Measurements from ENCODE around the gene CWF19L1.

CWF19L1 gene

DNA sequence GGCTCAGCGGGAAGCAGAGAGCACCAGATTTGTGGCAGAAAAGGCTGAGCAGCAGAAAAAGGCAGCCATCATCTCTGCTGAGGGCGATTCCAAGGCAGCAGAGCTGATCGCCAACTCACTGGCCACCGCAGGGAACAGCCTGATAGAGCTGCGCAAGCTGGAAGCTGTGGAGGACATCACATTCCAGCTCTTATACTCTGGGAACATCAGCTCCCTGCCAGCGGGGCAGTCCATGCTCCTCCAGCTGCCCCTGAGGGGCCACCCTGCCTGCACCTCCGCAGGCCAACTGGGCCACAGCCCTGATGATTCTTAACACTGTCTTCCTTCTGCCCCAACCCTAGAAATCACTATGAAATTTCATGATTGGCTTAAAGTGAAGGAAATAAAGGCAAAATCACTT lies 18.6 kb downstream of the CWF19L1 start:
- no peak for DNase-seq

- no peak for DNase-seq
Observed at GRCh38 chr10:100245484-100246220, 21.8 kb downstream of the CWF19L1 start.

DNA sequence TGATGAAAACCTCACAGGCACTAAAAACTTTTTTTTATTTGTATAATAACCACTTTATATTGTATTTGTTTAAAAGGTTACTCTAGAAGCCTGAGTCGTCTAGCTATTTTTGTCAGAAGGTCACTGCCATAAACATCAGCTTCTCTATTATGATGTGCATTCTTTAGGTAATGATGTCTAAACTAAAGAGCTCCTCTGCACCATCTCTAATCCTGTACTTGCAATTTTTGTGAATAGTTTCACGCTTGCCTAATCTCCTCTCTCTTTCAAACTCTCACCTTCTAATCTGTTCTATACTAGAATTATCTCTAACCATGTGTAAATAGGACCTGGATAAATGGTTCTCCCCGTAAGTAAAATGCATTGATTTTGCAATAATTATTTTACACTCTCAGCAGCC lies 27.6 kb downstream of the CWF19L1 start:
- no peak for DNase-seq

GRCh38 chr10:100238429-100238828 lies 29.0 kb downstream of the CWF19L1 start:
- DNase-seq, result no peak

- DNase-seq, result no peak
Observed at GRCh38 chr10:100232101-100232500, 35.3 kb downstream of the CWF19L1 start.

- no peak for DNase-seq
Observed at GRCh38 chr10:100229819-100230422, 37.5 kb downstream of the CWF19L1 start.

DNA sequence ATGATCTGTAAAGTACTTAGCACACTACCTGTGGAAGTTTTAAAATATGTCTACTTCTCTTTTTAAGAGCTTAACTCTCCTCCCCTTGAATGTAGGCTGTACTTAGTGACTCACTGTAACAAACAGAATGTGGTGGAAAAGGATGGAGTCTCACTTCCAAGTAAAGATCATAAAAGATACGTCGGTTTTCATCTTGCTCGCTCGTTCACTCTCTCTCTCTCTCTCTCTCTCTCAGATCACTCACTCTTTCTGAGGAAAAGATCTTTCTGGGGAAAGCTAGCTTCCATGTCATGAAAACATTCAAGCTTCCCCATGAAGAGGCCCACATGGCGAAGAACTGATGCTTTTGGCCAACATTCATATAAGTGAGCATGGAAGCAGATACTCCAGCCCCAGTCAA lies 43.6 kb downstream of the CWF19L1 start:
- no peak for DNase-seq

- DNase-seq, result no peak
Observed at GRCh38 chr10:100222529-100222928, 44.9 kb downstream of the CWF19L1 start.

DNA sequence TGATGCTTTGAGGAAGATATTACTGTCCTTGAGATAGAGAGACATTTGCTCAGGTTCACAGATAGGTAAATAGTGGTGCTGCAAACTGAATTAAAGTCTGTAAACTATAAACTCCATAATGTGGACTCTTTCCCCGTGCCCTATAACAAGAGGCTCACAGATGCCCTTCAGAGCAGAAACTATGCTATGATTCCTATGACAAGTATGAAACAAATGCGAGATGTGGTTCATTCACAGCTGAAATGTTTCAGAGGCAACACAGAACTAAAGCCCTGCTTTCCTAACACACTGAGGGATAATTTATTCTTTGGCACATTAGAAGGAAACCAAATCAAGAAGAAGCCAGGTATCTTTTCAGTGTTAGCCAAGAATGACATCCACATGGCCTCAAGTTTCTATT lies 51.4 kb downstream of the CWF19L1 start:
- no peak for DNase-seq

DNA sequence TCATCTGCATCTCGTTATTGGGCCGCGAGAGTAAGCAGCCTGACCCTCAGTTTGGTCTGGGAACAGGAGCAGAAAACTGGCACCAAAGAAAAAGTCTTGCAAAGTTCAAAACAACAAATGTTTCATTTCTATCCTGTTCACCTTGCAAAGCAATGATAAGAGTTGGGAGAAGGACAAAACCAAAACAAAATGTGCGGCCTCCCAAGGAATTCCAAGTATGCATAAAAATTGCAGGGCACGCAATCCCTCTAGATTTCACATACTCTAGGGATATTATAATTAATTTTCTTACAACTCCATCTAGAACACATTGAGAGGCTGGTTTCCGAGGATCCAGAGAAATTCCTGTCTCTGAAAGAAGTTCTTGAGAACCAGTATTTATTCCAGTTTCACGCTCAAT lies 58.1 kb downstream of the CWF19L1 start:
- DNase-seq, result no peak

- no peak for DNase-seq
Observed at GRCh38 chr10:100208276-100208675, 59.2 kb downstream of the CWF19L1 start.

DNA sequence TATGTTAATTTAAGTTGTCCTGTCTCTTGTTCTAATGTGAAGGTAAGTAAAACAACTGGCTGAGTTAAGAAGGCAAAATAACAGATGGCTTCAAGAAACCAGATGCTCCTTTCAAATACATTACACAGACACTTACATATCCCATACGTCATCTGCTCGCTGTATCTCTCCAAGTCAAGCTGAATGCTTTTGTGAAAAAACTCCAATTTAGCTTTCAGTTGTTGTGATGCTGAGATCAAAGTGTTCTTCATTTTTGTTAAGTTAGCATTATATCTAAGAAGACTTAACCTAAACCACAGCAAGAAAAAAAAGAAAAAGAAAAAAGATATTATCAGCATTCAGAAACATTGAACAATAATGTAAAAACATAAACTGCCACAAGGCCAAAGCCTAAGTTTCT lies 63.1 kb downstream of the CWF19L1 start:
- no peak for DNase-seq

GRCh38 chr10:100201549-100201948 lies 65.9 kb downstream of the CWF19L1 start:
- no peak for DNase-seq

DNA sequence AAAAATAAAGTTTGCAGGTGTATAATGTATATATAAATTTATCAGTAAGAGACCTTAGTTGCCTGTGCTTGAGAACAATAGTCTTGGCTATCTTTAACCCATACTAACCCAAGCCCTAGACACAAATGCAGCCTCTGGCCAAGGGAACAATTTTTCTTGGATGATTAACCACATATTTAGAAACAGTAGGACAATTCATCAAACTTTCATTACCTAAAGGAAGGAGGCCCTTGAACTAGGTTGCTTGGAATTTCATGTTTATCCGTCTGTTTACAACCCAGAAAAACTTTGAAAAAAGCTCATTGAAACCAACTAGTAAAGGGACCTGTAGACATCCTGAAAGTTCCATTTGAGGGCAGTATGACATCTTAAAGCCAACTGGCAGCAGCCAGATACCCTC lies 72.7 kb downstream of the CWF19L1 start:
- no peak for DNase-seq

DNA sequence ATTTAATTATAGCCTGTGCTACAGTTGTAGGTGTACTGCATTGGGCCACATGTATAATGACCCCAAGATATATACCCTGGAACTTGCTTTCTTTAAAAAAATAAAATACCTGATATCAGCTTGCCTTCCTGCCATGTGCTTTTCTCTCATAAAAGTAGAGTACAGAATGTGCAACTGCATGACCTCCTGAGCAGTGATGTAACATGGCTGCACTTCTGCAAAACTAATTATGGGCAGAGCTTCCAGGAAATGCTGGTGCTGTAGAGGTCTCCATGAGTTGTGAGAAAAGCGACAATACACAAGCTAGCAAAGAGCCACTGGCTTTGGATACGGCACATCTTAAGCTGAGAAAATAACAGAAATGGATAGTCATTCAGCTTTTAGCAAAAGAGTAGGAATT lies 75.1 kb downstream of the CWF19L1 start:
- DNase-seq, result no peak

DNA sequence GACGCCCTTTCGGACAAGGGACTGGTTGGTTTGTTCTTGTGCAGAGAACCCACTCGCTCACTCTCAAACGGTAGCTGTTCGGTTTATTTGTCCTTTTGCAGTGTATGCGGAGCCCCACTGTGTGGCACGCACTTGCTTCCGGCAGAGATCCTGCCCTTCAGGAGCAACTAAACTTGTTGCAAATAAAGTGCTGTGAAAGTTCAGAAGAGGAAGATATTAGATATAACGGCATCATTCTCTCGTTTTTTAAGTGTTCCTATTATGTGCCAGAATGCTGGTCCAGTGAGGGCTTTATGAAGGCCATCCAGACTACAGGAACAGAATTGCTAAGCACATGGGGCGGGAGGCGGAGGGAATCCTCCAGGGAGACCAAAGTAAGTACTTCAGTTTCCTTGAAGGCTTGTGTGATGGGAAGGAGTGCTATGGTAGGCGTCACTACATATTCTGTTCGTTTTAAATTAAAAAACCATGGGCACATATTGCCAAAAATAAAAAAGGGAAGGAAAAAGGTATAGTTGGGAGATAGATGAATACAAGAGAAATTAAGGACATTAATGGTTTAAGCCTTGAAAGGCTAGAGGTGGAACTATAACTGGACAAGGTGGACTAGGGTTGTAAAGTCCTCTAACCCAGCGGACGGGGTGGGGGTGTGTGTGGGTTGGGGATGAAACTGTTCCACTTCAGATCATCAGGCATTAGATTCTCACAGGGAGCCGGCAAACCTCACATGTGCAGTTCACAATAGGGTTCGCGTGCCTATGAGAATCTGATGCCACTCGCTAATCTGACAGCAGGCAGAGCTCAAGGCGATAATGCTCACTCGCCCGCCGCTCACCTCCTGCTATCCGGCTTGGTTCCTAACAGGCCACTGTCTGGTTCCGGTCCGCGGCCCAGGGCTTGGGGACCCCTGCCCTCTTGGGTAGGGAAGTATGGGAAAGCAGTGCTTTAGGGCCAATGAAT lies 80.9 kb downstream of the CWF19L1 start:
- no peak for DNase-seq

GRCh38 chr10:100185364-100186252 lies 81.8 kb downstream of the CWF19L1 start, which contains the start of gene ERLIN1:
Gene ERLIN1, minus strand, starts transcription at chr10:100186029. Its CDS starts 403 bp downstream, at chr10:100185626.
- peak; percentile 84 for DNase-seq

GRCh38 chr10:100184840-100185239 lies 82.6 kb downstream of the CWF19L1 start:
- DNase-seq, result no peak

GRCh38 chr10:100184426-100184825 lies 83.0 kb downstream of the CWF19L1 start:
- no peak for DNase-seq

- no peak for DNase-seq
Observed at GRCh38 chr10:100183481-100183880, 84.0 kb downstream of the CWF19L1 start.

DNA sequence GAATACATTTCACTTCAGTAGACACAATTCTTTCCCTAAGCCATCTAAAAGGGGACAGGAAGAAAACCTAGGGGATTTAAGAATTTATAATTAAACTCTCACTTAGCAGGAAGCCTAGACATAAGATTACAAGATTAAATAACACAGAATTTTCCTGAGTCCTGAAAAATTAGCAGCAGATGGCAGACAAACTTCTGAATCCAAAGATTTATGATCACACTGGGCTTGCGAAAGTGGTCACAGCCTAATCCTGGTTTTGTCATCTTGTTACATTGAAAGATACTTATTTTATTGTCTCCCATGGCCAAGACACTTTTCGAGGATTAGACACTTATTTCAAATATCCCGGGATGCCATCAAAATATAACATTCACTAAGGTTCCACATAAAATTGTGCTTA lies 84.5 kb downstream of the CWF19L1 start:
- no peak for DNase-seq

All from GOT3 (cell line).